Measurements from ENCODE around the gene ZNF184.

ZNF184 gene

GRCh38 chr6:27407153-27407814, 65.6 kb downstream of the ZNF184 start:
- H3K4me3 ChIP-seq (replicated peaks; ENCODE audit: low read depth, low read length) = no peak overlapping the region
- TF ChIP-seq CTCF (IDR thresholded peaks at IDR 0.05; ENCODE audit: low read depth, low read length, missing control alignments) = no peak
- no peak for DNase-seq (ENCODE audit: extremely low read depth, low read depth)

- DNase-seq (ENCODE audit: extremely low read depth, low read depth) = no peak
- no peak for TF ChIP-seq CTCF (IDR thresholded peaks at IDR 0.05; ENCODE audit: low read depth, low read length, missing control alignments)
- no peak overlapping the region for H3K4me3 ChIP-seq (replicated peaks; ENCODE audit: low read depth, low read length)
These were observed 66.8 kb downstream of the ZNF184 start for GRCh38 chr6:27406085-27406484.

- H3K4me3 ChIP-seq (replicated peaks; ENCODE audit: low read depth, low read length) = no peak overlapping the region
- no peak for DNase-seq (ENCODE audit: extremely low read depth, low read depth)
- no peak for TF ChIP-seq CTCF (IDR thresholded peaks at IDR 0.05; ENCODE audit: low read depth, low read length, missing control alignments)
These were observed 71.8 kb downstream of the ZNF184 start for GRCh38 chr6:27400877-27401642.
